HG02885 (cell line): ENCODE data around the gene TM7SF2.

Experiments used
- ATAC-seq: cut with Tn5 transposase; IDR thresholded peaks from one replicate; pipeline ENCODE4 v1.9.1; 2021; ENCODE audit warnings: mild to moderate bottlenecking; ENCODE audit not compliant: unreplicated experiment, poor library complexity

TM7SF2 gene

DNA sequence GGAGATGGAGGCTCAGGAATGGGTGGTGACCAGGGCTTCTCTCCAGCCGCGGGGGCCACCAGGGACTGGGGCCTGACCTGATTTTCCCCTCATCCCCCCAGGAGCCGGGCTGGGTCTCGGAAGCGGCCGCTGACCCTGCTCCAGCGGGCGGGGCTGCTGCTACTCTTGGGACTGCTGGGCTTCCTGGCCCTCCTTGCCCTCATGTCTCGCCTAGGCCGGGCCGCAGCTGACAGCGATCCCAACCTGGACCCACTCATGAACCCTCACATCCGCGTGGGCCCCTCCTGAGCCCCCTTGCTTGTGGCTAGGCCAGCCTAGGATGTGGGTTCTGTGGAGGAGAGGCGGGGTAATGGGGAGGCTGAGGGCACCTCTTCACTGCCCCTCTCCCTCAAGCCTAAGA, 23.8 kb upstream of the TM7SF2 start:
- no peak for ATAC-seq

- no peak for ATAC-seq
Measured at GRCh38 chr11:65089621-65090020, 22.1 kb upstream of the TM7SF2 start.

- no peak for ATAC-seq
Measured at GRCh38 chr11:65090628-65091027, 21.0 kb upstream of the TM7SF2 start.

- no peak for ATAC-seq
Measured at GRCh38 chr11:65095427-65095826, 16.2 kb upstream of the TM7SF2 start.

GRCh38 chr11:65095974-65096806, 15.5 kb upstream of the TM7SF2 start, which contains the start of gene VPS51:
Gene VPS51 (plus strand): TSS chr11:65096214. CDS start chr11:65096251, 37 bp downstream.
- ATAC-seq = peak; percentile 88

- no peak for ATAC-seq
Measured at GRCh38 chr11:65096926-65097325, 14.7 kb upstream of the TM7SF2 start.

DNA sequence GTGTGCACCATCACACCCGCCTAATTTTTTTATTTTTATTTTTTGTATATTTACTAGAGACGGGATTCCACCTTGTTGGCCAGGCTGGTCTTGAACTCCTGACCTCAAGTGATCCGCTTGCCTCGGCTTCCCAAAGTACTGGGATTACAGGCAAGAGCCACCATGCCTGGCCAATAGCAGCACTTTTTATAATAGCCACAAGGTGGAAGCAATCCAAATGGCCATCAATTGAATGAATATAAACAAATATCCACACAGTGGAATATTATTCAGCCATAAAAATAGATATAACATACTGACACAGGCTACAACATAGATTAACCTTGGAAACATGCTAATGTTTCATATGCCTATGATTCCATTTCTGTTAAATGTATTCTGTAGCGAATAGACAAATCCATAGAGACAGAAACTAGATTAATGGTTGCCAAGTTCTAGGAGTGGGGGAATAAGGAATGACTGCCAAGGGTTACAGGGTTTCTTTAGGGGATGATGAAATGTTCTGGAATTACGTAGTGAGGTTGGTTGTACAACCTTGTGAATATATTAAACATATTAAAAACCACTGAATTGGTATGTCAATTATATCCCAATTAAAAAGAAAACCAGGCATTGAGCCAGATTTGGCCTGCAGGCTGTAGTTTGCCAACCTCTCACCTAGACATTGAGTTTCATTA, 10.9 kb upstream of the TM7SF2 start:
- ATAC-seq = no peak

- ATAC-seq = no peak
Measured at GRCh38 chr11:65102142-65103095, 9.3 kb upstream of the TM7SF2 start.

GRCh38 chr11:65103476-65103875, 8.2 kb upstream of the TM7SF2 start:
- no peak for ATAC-seq

- no peak for ATAC-seq
Measured at GRCh38 chr11:65104628-65105027, 7.0 kb upstream of the TM7SF2 start.

- ATAC-seq = no peak
Measured at GRCh38 chr11:65107078-65107477, 4.6 kb upstream of the TM7SF2 start.

GRCh38 chr11:65107751-65108468, 3.8 kb upstream of the TM7SF2 start:
- ATAC-seq = no peak

DNA sequence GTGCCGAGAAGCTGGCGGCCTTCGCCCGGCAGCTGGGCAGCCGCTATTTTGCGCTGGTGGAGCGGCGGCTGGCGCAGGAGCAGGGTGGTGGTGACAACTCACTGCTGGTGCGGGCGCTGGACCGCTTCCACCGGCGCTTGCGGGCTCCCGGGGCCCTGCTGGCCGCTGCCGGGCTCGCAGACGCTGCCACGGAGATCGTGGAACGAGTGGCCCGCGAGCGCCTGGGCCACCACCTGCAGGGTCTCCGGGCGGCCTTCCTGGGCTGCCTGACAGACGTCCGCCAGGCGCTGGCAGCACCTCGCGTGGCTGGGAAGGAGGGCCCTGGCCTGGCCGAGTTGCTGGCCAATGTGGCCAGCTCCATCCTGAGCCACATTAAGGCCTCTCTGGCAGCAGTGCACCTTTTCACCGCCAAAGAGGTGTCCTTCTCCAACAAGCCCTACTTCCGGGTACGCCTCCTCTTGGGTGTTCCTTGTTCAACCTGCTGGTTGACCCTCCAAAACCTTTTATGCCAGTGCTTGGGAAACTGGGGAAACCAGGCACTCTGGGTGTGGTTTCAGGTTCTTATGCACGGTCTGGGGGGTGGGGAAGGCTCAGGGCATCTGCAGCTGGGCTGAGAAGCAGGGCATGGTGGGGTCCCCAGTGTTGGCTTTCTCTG, 3.1 kb upstream of the TM7SF2 start:
- no peak for ATAC-seq

GRCh38 chr11:65109231-65110198, 2.2 kb upstream of the TM7SF2 start:
- no peak for ATAC-seq

- ATAC-seq = peak; percentile 35
Measured at GRCh38 chr11:65110354-65110861, 1.3 kb upstream of the TM7SF2 start.

DNA sequence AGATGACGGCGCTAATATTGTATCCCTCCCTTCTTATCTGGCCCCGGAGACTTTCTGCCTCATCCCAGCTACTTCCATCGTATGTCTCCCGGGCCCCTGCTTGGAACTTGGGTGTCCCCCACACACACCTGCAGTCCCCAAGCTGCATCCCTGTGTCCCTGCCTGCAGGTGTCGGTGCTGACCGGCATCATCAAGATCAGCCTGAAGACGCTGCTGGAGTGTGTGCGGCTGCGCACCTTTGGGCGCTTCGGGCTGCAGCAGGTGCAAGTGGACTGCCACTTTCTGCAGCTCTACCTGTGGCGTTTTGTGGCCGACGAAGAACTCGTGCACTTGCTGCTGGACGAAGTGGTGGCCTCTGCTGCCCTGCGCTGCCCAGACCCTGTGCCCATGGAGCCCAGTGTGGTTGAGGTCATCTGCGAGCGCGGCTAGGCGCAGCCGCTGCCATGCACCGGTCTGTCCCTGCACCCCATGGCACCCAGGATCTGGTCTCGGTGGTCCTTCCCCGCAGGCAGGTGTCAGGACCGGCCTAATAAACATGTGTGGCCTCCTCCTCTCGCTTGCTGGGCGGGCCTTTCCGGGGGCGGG, 421 bp upstream of the TM7SF2 start:
- ATAC-seq = no peak

- ATAC-seq = no peak
Measured at GRCh38 chr11:65112546-65113360, 1.1 kb downstream of the TM7SF2 start.
